Measurements from ENCODE around the gene CDC14B. TPM values are rescaled to one million over a fixed set of nuclear protein-coding genes. Genes with fewer than 3 reads are reported as not detected.

Gene CDC14B
- total RNA-seq (2022; extraction: Qiagen RNA extraction; ENCODE audit: low read depth) = 9.0 to 13.0 TPM (median 11.1 TPM) in 5 replicates

GRCh38 chr9:96619491-96620180, at the start of gene CDC14B:
CDC14B (minus strand) TSS chr9:96619843; CDS start chr9:96619378, 465 bp downstream.

GRCh38 chr9:96655198-96655851, 35.7 kb upstream of the CDC14B start, which contains the start of gene PRXL2C:
PRXL2C (minus strand) TSS chr9:96655317; CDS start chr9:96655281, 36 bp downstream.

Other genes starting within 250 kb of the CDC14B start
- gene SLC35D2, start 236.1 kb downstream of the CDC14B start, total RNA-seq (2022; extraction: Qiagen RNA extraction; ENCODE audit: low read depth) = 14.3 to 21.0 TPM (median 19.6 TPM) in 5 replicates
- gene ZNF367, start 201.5 kb downstream of the CDC14B start, total RNA-seq (2022; extraction: Qiagen RNA extraction; ENCODE audit: low read depth) = 5.9 to 8.0 TPM (median 7.1 TPM) in 5 replicates
- 14.8 to 17.5 TPM (median 16.2 TPM) in 5 replicates for gene HABP4, start 169.7 kb downstream of the CDC14B start, total RNA-seq (2022; extraction: Qiagen RNA extraction; ENCODE audit: low read depth)
- 14.2 to 16.8 TPM (median 16.0 TPM) in 5 replicates for gene PRXL2C, start 35.5 kb upstream of the CDC14B start, total RNA-seq (2022; extraction: Qiagen RNA extraction; ENCODE audit: low read depth)
- gene ZNF510, start 158.2 kb upstream of the CDC14B start, total RNA-seq (2022; extraction: Qiagen RNA extraction; ENCODE audit: low read depth) = 4.6 to 6.2 TPM (median 4.8 TPM) in 5 replicates
- gene ZNF782, start 234.7 kb upstream of the CDC14B start, total RNA-seq (2022; extraction: Qiagen RNA extraction; ENCODE audit: low read depth) = 1.1 to 2.6 TPM (median 1.7 TPM) in 5 replicates